ENCODE results near the gene PRPH. TPM values are rescaled to one million over a fixed set of nuclear protein-coding genes. Genes with fewer than 3 reads are reported as not detected.
"Not testable (repeated sequence)": the region's sequence is repeated elsewhere in the genome, so short reads cannot be mapped to it uniquely, and the experiment has no call there.

The PRPH gene
- total and polyA plus RNA-seq, 9 of the 15 experiments (the other 6 are each of a cell fraction or from before 2014, with no cell fraction given), result 0.27 to 1.9 (median 1.3) TPM; not detected in 1

DNA sequence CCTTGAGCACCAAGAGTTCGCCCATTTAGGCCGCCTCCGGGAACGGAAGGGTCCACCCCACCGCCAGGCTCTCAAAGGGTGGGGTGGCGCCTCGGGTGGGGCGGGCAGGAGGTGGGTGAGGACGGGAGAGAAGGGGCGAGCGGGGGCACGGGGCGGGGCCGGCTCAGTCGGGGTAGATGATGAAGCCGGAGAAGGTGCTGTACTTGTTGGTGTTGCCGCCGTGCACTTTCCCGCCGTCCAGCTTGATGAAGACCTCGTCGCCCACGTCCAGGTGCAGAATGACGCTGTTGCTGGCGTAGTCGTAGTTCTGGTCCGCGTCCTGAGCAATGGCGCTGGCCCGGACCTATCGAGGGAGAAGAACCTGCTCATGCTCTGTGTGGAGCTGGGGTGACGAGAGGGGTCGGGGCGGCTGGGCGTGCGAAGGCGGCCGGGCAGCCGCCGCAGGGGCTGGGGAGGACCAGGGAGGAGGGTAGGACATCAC is 38.0 kb downstream of the PRPH start (continued):
- TF ChIP-seq, protein P1, sequence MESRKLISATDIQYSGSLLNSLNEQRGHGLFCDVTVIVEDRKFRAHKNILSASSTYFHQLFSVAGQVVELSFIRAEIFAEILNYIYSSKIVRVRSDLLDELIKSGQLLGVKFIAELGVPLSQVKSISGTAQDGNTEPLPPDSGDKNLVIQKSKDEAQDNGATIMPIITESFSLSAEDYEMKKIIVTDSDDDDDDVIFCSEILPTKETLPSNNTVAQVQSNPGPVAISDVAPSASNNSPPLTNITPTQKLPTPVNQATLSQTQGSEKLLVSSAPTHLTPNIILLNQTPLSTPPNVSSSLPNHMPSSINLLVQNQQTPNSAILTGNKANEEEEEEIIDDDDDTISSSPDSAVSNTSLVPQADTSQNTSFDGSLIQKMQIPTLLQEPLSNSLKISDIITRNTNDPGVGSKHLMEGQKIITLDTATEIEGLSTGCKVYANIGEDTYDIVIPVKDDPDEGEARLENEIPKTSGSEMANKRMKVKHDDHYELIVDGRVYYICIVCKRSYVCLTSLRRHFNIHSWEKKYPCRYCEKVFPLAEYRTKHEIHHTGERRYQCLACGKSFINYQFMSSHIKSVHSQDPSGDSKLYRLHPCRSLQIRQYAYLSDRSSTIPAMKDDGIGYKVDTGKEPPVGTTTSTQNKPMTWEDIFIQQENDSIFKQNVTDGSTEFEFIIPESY (CRISPR knock-in tag; IDR thresholded peaks at IDR 0.05), result peak; percentile 77; the same call in 1 of the 2 replicates
- TF ChIP-seq EGR1 (conservative IDR thresholded peaks at IDR 0.05) (no peak), CEBPG (CRISPR knock-in tag; IDR thresholded peaks at IDR 0.05) (no peak), CEBPG (tag; conservative IDR thresholded peaks at IDR 0.05 in 1 of 2, IDR thresholded peaks at IDR 0.05 in 1 of 2) (no peak), ARID2 (IDR thresholded peaks at IDR 0.05) (no peak), FOXO4 (CRISPR knock-in tag; IDR thresholded peaks at IDR 0.05) (no peak), ZC3H11A (IDR thresholded peaks at IDR 0.05; ENCODE audit: low read depth, low read length) (no peak), EZH2 (IDR thresholded peaks at IDR 0.05; ENCODE audit: borderline replicate concordance, low read depth, low read length) (no peak)
- TF ChIP-seq, protein P2, sequence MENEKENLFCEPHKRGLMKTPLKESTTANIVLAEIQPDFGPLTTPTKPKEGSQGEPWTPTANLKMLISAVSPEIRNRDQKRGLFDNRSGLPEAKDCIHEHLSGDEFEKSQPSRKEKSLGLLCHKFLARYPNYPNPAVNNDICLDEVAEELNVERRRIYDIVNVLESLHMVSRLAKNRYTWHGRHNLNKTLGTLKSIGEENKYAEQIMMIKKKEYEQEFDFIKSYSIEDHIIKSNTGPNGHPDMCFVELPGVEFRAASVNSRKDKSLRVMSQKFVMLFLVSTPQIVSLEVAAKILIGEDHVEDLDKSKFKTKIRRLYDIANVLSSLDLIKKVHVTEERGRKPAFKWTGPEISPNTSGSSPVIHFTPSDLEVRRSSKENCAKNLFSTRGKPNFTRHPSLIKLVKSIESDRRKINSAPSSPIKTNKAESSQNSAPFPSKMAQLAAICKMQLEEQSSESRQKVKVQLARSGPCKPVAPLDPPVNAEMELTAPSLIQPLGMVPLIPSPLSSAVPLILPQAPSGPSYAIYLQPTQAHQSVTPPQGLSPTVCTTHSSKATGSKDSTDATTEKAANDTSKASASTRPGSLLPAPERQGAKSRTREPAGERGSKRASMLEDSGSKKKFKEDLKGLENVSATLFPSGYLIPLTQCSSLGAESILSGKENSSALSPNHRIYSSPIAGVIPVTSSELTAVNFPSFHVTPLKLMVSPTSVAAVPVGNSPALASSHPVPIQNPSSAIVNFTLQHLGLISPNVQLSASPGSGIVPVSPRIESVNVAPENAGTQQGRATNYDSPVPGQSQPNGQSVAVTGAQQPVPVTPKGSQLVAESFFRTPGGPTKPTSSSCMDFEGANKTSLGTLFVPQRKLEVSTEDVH (IDR thresholded peaks at IDR 0.05; ENCODE audit: low read depth, partially characterized antibody), result no peak

DNA sequence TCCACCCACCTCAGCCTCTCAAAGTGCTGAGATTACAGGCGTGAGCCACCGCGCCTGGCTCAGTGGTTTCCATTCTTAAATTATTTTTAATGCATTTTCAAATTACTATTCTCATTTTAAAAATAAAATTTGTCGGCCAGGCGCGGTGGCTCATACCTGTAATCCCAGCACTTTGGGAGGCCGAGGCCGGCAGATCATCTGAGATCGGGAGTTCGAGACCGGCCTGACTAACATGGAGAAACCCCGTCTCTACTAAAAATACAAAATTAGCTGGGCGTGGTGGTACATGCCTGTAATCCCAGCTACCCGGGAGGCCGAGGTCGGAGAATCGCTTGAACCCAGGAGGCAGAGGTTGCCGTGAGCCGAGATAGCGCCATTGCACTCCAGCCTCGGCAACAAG is 38.8 kb downstream of the PRPH start:
- DNase-seq (ENCODE audit: extremely low read depth in 1 of 4, low spot score in 3 of 4); H3K27me3 ChIP-seq (ENCODE audit: control insufficient read depth in 2 of 2, insufficient read depth in 2 of 2, low read length in 2 of 2); H4K20me1 ChIP-seq (replicated peaks; ENCODE audit: control insufficient read depth, insufficient read depth, low read length); H3K27ac ChIP-seq (ENCODE audit: extremely low read depth, low read depth, low read length); intact Hi-C loops (cut with micrococcal nuclease); BruUV-seq (replicated peaks); H3K79me2 ChIP-seq (ENCODE audit: control insufficient read depth, insufficient read depth, low read length); H3K4me3 ChIP-seq; H3K4me2 ChIP-seq (ENCODE audit: insufficient read depth, low read length); FAIRE-seq; in situ Hi-C loops (cut with MboI); ATAC-seq; H2AFZ ChIP-seq (ENCODE audit: low read depth, low read length); H3K9me1 ChIP-seq (ENCODE audit: control insufficient read depth, insufficient read depth, low read length); H3K9me3 ChIP-seq (replicated peaks; ENCODE audit: control insufficient read depth, insufficient read depth, low read depth, low read length); H3K9ac ChIP-seq (ENCODE audit: insufficient read depth in 1 of 2, low read depth in 2 of 2, low read length in 2 of 2): not testable (repeated sequence)
- 81% methylated on average over 17 of the region's 21 CpGs for WGBS (ENCODE audit: insufficient coverage, low coverage, missing lambda C conversion rate)
- H3K4me1 ChIP-seq (replicated peaks in 1 of 2; ENCODE audit: control insufficient read depth in 2 of 2, insufficient read depth in 2 of 2, low read length in 2 of 2), result peaks cover 11 to 38% of the 10 kb centered on the region in 2 experiments
- H3K36me3 ChIP-seq (ENCODE audit: control insufficient read depth, insufficient read depth, low read length), result peaks cover 32% of the 10 kb centered on the region; the same call in 2 of the 3 replicates
- ChIA-PET POLR2A (interaction anchor here (1.4 kb wide), 1 partner anchor 9 kb away, joined by 6 read pairs; no protein-coding TSS in a partner anchor), CTCF (ENCODE audit: low intra/inter-chr PET ratio) (interaction anchor here (1.3 to 1.5 kb wide), 2 partner anchors 9 to 45 kb away, joined by 4 to 9 read pairs; no protein-coding TSS in a partner anchor)

Data from K562 (cell line).